GM18505 (cell line): ENCODE data around the gene SPSB3.

Source experiments
- ATAC-seq: cut with Tn5 transposase; IDR thresholded peaks from one replicate; pipeline ENCODE4 v1.9.1; 2021; ENCODE audit not compliant: unreplicated experiment
- POLR2A ChIP-seq: IDR thresholded peaks from 4 replicates; pipeline ENCODE4 v1.6.1; 2011; ENCODE audit warnings: borderline replicate concordance; ENCODE audit not compliant: insufficient read depth, insufficient read length; ENCODE audit errors: extremely low read depth

SPSB3 gene

GRCh38 chr16:1789643-1790045, 7.3 kb upstream of the SPSB3 start:
- no peak for ATAC-seq
- no peak for TF ChIP-seq POLR2A

GRCh38 chr16:1788708-1789100, 6.3 kb upstream of the SPSB3 start:
- no peak for TF ChIP-seq POLR2A
- no peak for ATAC-seq

- no peak for ATAC-seq
- TF ChIP-seq POLR2A: no peak
These were observed 5.8 kb upstream of the SPSB3 start for GRCh38 chr16:1788095-1788707.

GRCh38 chr16:1787322-1788094, 5.1 kb upstream of the SPSB3 start:
- ATAC-seq: no peak
- no peak for TF ChIP-seq POLR2A

- TF ChIP-seq POLR2A: no peak
- ATAC-seq: no peak
These were observed 4.6 kb upstream of the SPSB3 start for GRCh38 chr16:1787056-1787321.

- TF ChIP-seq POLR2A: no peak
- ATAC-seq: no peak
These were observed 4.1 kb upstream of the SPSB3 start for GRCh38 chr16:1786242-1787055.

- TF ChIP-seq POLR2A: no peak
- ATAC-seq: no peak
These were observed 3.4 kb upstream of the SPSB3 start for GRCh38 chr16:1785846-1786170.

- no peak for ATAC-seq
- TF ChIP-seq POLR2A: no peak
These were observed 2.8 kb upstream of the SPSB3 start for GRCh38 chr16:1784977-1785845.

- peak; percentile 16 for ATAC-seq
- TF ChIP-seq POLR2A: no peak
These were observed 488 bp downstream of the SPSB3 start for GRCh38 chr16:1781758-1782407.

GRCh38 chr16:1781254-1781653, 1.1 kb downstream of the SPSB3 start:
- ATAC-seq: no peak
- no peak for TF ChIP-seq POLR2A

- no peak for ATAC-seq
- TF ChIP-seq POLR2A: no peak
These were observed 1.7 kb downstream of the SPSB3 start for GRCh38 chr16:1780677-1781072.

- no peak for ATAC-seq
- TF ChIP-seq POLR2A: no peak
These were observed 2.4 kb downstream of the SPSB3 start for GRCh38 chr16:1779741-1780676.
